HepG2 (cell line): Measurements from ENCODE around the gene FUOM. TPM values are rescaled to one million over a fixed set of nuclear protein-coding genes. Genes with fewer than 3 reads are reported as not detected.

Experiments used
- GLI4 ChIP-seq: sonication (generic); formaldehyde crosslinking; IDR thresholded peaks from 2 replicates; pipeline ENCODE4 v1.5.1; 2020; ENCODE audit warnings: missing genetic modification reagents, mild to moderate bottlenecking, moderate library complexity, borderline replicate concordance
- KLF11 ChIP-seq: IDR thresholded peaks from 2 replicates; pipeline ENCODE4 v1.6.1; 2016; ENCODE audit warnings: missing compliant biosample characterization
- MAFG ChIP-seq: sonication (generic); formaldehyde crosslinking; IDR thresholded peaks from 2 replicates; pipeline ENCODE4 v1.5.1; 2020; ENCODE audit warnings: mild to moderate bottlenecking, missing genetic modification reagents
- PAWR ChIP-seq: sonication (generic); formaldehyde crosslinking; IDR thresholded peaks from 2 replicates; pipeline ENCODE4 v1.4.0; 2020; ENCODE audit warnings: missing genetic modification reagents, mild to moderate bottlenecking, borderline replicate concordance
- POGK ChIP-seq: sonication (generic); formaldehyde crosslinking; conservative IDR thresholded peaks from 2 replicates; pipeline ENCODE4 v1.8.0; 2022; ENCODE audit warnings: mild to moderate bottlenecking, moderate library complexity, missing genetic modification reagents
- RBAK ChIP-seq: sonication (generic); formaldehyde crosslinking; IDR thresholded peaks from 2 replicates; pipeline ENCODE4 v1.5.1; 2020; ENCODE audit warnings: mild to moderate bottlenecking, missing genetic modification reagents
- RBM22 ChIP-seq: fragments of 200-400 bp; formaldehyde crosslinking; optimal IDR thresholded peaks from 2 replicates; pipeline ENCODE3; 2017; ENCODE audit warnings: mild to moderate bottlenecking, low read length, moderate library complexity
- REPIN1 ChIP-seq: sonication (generic); formaldehyde crosslinking; IDR thresholded peaks from 2 replicates; pipeline ENCODE4 v1.8.0; 2022; ENCODE audit warnings: missing genetic modification reagents, low read depth, mild to moderate bottlenecking, borderline replicate concordance
- RXRA ChIP-seq: sonication (generic); formaldehyde crosslinking; IDR thresholded peaks from 2 replicates; pipeline ENCODE4 v1.5.1; 2020; ENCODE audit warnings: missing genetic modification reagents
- SALL2 ChIP-seq: sonication (generic); formaldehyde crosslinking; IDR thresholded peaks from 2 replicates; pipeline ENCODE4 v1.8.1; 2023; ENCODE audit warnings: mild to moderate bottlenecking, missing genetic modification reagents, inconsistent platforms
- SNAPC5 ChIP-seq: sonication (generic); formaldehyde crosslinking; IDR thresholded peaks from 2 replicates; pipeline ENCODE4 v1.8.1; 2023; ENCODE audit warnings: mild to moderate bottlenecking, missing genetic modification reagents, borderline replicate concordance
- TFDP1 ChIP-seq: IDR thresholded peaks from 2 replicates; pipeline ENCODE4 v1.6.1; 2016; ENCODE audit warnings: missing compliant biosample characterization, missing genetic modification reagents, borderline replicate concordance
- ZNF18 ChIP-seq: sonication (generic); formaldehyde crosslinking; IDR thresholded peaks from 2 replicates; pipeline ENCODE4 v1.8.0; 2022; ENCODE audit warnings: mild to moderate bottlenecking, missing genetic modification reagents; ENCODE audit not compliant: insufficient replicate concordance
- ZNF710 ChIP-seq: sonication (generic); formaldehyde crosslinking; IDR thresholded peaks from 2 replicates; pipeline ENCODE4 v1.5.0; 2020; ENCODE audit warnings: mild to moderate bottlenecking, missing genetic modification reagents, borderline replicate concordance
- polyA plus RNA-seq, 8 experiments: library from polyadenylated mRNA; depleted of rRNA in 3 of 8; stranded (reverse) in 7 of 8; unstranded in 1 of 8; fragments of >200 nt; fragmentation: Illumina TruSeq in 4 of 8; extraction: Trizol in 4 of 8; gene quantifications; 2 replicates each; pipeline versions ENCODE4 v1.2.1 to v1.2.3, GENCODE V29; 2011 to 2016; ENCODE audit warnings: low read depth in 4 of 8, missing spikeins in 1 of 8, mixed read lengths in 1 of 8; ENCODE audit not compliant: insufficient read depth in 1 of 8
- total RNA-seq, 5 experiments: library from RNA; depleted of rRNA; stranded (reverse); fragments of >200 nt; fragmentation: Illumina TruSeq; extraction: Trizol; gene quantifications; 2 replicates each; pipeline ENCODE4 v1.2.3, GENCODE V29; 2016; ENCODE audit warnings: low read depth in 1 of 5
- TF ChIP-seq, protein P1 (sequence below): sonication (generic); formaldehyde crosslinking; IDR thresholded peaks from 2 replicates; pipeline ENCODE4 v1.9.0; 2021; ENCODE audit warnings: missing genetic modification reagents, mild to moderate bottlenecking, borderline replicate concordance
- TF ChIP-seq, protein P2 (sequence below): sonication (generic); formaldehyde crosslinking; IDR thresholded peaks from 2 replicates; pipeline ENCODE4 v1.5.0; 2020; ENCODE audit warnings: missing genetic modification reagents, mild to moderate bottlenecking, borderline replicate concordance

The FUOM gene
- total and polyA plus RNA-seq, 2 of the 13 experiments (the other 11 are each of a cell fraction or from before 2014, with no cell fraction given), result 27.5 to 60.4 TPM

DNA sequence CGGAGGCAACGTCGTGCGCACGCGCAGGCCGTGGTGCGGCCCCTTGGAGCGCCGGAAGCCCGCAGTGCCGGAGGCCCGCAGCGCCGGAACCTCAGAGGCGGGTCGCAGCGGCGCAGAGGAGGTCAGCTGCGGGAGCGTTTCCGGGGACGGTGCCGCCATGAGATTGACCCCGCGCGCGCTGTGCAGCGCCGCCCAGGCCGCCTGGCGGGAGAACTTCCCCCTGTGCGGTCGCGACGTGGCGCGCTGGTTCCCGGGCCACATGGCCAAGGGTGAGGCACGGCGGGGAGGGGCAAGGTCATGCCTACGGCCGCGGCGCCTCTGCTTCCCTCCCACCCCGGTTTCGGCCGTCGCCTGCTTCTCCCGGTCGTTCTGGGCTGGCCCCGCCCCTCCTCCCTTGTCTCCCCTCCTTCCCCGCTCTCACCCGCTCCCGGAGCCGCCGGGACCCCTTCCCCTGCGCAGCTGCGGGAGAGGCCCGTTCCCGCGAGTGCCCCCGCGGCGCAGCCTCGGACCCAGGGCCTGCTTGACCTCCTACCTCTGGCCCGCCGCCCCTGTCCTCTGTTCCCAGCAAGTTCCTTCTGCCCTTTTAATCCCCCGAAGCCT, 36.3 kb upstream of the FUOM start, which contains the start of gene MTG1 (continued):
- TF ChIP-seq KLF11, result peak; percentile 37; the same call in 1 of the 2 replicates
- no peak for TF ChIP-seq RBM22
- peak; percentile 96 for TF ChIP-seq POGK (CRISPR knock-in tag)
- TF ChIP-seq SALL2 (CRISPR knock-in tag), result 0 out of 2 replicates have a peak, but pooled peaks have one; percentile 62
- no peak for TF ChIP-seq PAWR (CRISPR knock-in tag)
- TF ChIP-seq SNAPC5 (CRISPR knock-in tag), result no peak; the same call in 1 of the 2 replicates
- peak; percentile 31; the same call in 1 of the 2 replicates for TF ChIP-seq ZNF710 (CRISPR knock-in tag)
- peak; percentile 91 for TF ChIP-seq RXRA
- no peak for TF ChIP-seq RBAK (CRISPR knock-in tag)
- peak; percentile 61 for TF ChIP-seq ZNF18 (CRISPR knock-in tag)
- no peak; the same call in 1 of the 2 replicates for TF ChIP-seq REPIN1 (CRISPR knock-in tag)
- TF ChIP-seq, protein P1, sequence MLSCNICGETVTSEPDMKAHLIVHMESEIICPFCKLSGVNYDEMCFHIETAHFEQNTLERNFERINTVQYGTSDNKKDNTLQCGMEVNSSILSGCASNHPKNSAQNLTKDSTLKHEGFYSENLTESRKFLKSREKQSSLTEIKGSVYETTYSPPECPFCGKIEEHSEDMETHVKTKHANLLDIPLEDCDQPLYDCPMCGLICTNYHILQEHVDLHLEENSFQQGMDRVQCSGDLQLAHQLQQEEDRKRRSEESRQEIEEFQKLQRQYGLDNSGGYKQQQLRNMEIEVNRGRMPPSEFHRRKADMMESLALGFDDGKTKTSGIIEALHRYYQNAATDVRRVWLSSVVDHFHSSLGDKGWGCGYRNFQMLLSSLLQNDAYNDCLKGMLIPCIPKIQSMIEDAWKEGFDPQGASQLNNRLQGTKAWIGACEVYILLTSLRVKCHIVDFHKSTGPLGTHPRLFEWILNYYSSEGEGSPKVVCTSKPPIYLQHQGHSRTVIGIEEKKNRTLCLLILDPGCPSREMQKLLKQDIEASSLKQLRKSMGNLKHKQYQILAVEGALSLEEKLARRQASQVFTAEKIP, result no peak
- TF ChIP-seq GLI4 (CRISPR knock-in tag), result 0 out of 2 replicates have a peak, but pooled peaks have one; percentile 65
- TF ChIP-seq TFDP1 (CRISPR knock-in tag), result peak; percentile 95
- TF ChIP-seq MAFG, result no peak
- TF ChIP-seq, protein P2, sequence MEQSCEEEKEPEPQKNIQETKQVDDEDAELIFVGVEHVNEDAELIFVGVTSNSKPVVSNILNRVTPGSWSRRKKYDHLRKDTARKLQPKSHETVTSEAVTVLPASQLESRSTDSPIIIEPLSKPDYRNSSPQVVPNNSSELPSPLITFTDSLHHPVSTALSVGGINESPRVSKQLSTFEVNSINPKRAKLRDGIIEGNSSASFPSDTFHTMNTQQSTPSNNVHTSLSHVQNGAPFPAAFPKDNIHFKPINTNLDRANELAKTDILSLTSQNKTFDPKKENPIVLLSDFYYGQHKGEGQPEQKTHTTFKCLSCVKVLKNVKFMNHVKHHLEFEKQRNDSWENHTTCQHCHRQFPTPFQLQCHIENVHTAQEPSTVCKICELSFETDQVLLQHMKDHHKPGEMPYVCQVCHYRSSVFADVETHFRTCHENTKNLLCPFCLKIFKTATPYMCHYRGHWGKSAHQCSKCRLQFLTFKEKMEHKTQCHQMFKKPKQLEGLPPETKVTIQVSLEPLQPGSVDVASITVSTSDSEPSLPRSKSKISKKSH (CRISPR knock-in tag), result peak; percentile 67; the same call in 1 of the 2 replicates
